PFSK-1 (cell line): ENCODE results near the gene PCSK5.

Source experiments
- FOXP2 ChIP-seq: optimal IDR thresholded peaks from 2 replicates; pipeline ENCODE3; 2011; ENCODE audit warnings: borderline replicate concordance, control low read depth, inconsistent platforms; ENCODE audit not compliant: insufficient read depth; ENCODE audit errors: extremely low read length, extremely low read depth
- POLR2AphosphoS5 ChIP-seq: IDR thresholded peaks from 2 replicates; pipeline ENCODE4 v1.6.1; 2012; ENCODE audit warnings: low read depth, mild to moderate bottlenecking, control low read depth, low read length, moderate library complexity
- SIN3A ChIP-seq: IDR thresholded peaks from 2 replicates; pipeline ENCODE4 v1.6.1; 2012; ENCODE audit warnings: mild to moderate bottlenecking, low read length, moderate library complexity, borderline replicate concordance; ENCODE audit not compliant: insufficient read depth
- TAF1 ChIP-seq: IDR thresholded peaks from 2 replicates; pipeline ENCODE4 v1.6.1; 2012; ENCODE audit warnings: low read length, control low read depth, borderline replicate concordance; ENCODE audit not compliant: insufficient read depth
- TF ChIP-seq, protein P1 (sequence below), 2 experiments: IDR thresholded peaks; 2 replicates each; pipeline versions ENCODE4 v1.6.1 to v1.8.0; 2011 to 2012; ENCODE audit warnings: low read depth in 2 of 2, low read length in 2 of 2, control low read depth in 1 of 2, inconsistent platforms in 1 of 2, mild to moderate bottlenecking in 1 of 2, moderate library complexity in 1 of 2; ENCODE audit not compliant: insufficient read depth in 1 of 2

The PCSK5 gene

DNA sequence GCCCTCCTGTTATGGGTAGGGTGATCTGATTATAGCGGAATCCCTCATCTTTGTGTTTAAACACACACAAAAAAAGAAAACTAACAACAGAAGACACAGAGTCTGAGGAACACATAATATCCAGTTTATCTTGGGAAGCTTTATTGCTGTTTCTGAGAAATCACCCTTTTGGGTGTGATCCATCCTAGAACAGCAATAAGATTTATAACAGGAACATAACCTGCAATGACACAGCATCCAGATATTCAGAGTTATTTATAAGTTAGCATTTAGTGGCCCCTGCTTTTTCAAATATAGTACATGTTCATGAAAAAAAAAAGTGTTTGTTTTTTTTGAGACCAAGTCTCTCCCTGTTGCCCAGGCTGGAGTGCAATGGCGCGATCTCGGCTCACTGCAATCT, 423.8 kb downstream of the PCSK5 start:
- TF ChIP-seq, protein P1, sequence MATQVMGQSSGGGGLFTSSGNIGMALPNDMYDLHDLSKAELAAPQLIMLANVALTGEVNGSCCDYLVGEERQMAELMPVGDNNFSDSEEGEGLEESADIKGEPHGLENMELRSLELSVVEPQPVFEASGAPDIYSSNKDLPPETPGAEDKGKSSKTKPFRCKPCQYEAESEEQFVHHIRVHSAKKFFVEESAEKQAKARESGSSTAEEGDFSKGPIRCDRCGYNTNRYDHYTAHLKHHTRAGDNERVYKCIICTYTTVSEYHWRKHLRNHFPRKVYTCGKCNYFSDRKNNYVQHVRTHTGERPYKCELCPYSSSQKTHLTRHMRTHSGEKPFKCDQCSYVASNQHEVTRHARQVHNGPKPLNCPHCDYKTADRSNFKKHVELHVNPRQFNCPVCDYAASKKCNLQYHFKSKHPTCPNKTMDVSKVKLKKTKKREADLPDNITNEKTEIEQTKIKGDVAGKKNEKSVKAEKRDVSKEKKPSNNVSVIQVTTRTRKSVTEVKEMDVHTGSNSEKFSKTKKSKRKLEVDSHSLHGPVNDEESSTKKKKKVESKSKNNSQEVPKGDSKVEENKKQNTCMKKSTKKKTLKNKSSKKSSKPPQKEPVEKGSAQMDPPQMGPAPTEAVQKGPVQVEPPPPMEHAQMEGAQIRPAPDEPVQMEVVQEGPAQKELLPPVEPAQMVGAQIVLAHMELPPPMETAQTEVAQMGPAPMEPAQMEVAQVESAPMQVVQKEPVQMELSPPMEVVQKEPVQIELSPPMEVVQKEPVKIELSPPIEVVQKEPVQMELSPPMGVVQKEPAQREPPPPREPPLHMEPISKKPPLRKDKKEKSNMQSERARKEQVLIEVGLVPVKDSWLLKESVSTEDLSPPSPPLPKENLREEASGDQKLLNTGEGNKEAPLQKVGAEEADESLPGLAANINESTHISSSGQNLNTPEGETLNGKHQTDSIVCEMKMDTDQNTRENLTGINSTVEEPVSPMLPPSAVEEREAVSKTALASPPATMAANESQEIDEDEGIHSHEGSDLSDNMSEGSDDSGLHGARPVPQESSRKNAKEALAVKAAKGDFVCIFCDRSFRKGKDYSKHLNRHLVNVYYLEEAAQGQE (IDR thresholded peaks at IDR 0.05; ENCODE audit: insufficient read depth in 1 of 2, low read depth in 2 of 2, low read length in 2 of 2) = no peak
- no peak for TF ChIP-seq POLR2AphosphoS5
- no peak for TF ChIP-seq TAF1
- no peak for TF ChIP-seq SIN3A
- TF ChIP-seq FOXP2 = no peak

DNA sequence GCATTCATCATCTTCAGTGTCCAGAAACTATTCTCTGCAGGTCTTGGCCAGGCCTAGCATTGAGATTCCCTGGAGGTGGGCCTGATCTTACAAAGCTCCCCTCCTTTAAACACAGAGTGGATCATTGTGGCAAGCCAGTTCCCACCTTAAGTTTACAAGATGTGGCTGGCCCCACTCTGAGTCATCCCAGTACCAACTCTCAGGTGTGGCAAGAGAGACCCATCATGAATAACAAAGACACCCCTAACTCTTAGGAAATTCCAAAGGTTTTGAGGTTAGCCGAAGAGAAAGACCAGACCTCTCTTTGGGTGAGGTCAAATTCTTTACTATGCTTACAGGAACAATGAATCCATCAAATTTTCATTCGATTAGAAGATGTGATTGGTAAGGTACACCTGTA, 425.6 kb downstream of the PCSK5 start:
- TF ChIP-seq TAF1 (no peak), POLR2AphosphoS5 (no peak), SIN3A (no peak), FOXP2 (no peak)
- TF ChIP-seq, protein P1 (IDR thresholded peaks at IDR 0.05; ENCODE audit: insufficient read depth in 1 of 2, low read depth in 2 of 2, low read length in 2 of 2) = no peak

DNA sequence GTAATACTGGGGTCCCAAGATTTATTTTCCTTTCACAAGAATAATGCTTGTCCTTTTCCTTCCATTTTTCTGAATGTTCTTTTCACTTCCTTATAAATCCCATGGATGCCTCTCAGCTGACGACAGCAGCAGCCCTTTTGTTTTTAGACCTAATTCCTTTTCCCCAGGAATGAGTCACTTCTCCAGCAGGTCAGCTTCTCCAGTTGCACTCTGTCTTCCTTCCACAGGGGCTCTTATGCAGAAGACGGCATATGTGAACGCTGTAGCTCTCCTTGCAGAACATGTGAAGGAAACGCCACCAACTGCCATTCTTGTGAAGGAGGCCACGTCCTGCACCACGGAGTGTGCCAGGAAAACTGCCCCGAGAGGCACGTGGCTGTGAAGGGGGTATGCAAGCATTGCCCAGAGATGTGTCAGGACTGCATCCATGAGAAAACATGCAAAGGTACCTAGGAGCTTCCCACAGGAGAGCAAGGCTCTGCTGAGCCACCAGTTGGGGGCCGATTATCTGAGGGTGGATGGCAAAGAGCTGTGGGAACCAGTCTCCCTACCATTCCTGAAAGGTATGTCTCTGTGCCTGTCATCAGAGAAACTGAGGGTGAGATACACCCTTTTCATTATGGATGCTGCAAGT, 430.8 kb downstream of the PCSK5 start:
- TF ChIP-seq FOXP2 = no peak
- no peak for TF ChIP-seq SIN3A
- no peak for TF ChIP-seq TAF1
- TF ChIP-seq, protein P1 (IDR thresholded peaks at IDR 0.05; ENCODE audit: insufficient read depth in 1 of 2, low read depth in 2 of 2, low read length in 2 of 2) = no peak
- no peak for TF ChIP-seq POLR2AphosphoS5

DNA sequence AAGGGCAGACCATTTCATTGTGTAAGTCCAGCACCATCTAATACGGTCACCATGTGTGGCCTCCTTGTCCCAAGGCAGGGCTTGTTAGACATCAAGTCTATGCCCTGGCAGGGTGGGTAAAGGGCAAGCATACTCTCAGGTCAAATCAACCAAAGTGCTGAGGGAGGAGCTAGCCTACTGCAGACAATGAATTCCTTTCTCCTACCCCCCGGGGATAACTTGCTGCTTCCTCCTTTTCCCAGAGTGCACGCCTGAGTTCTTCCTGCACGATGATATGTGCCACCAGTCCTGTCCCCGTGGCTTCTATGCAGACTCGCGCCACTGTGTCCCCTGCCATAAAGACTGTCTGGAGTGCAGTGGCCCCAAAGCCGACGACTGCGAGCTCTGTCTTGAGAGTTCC, 432.3 kb downstream of the PCSK5 start:
- no peak for TF ChIP-seq FOXP2
- TF ChIP-seq SIN3A = no peak
- no peak for TF ChIP-seq POLR2AphosphoS5
- TF ChIP-seq TAF1 = no peak
- TF ChIP-seq, protein P1 (IDR thresholded peaks at IDR 0.05; ENCODE audit: insufficient read depth in 1 of 2, low read depth in 2 of 2, low read length in 2 of 2) = no peak

DNA sequence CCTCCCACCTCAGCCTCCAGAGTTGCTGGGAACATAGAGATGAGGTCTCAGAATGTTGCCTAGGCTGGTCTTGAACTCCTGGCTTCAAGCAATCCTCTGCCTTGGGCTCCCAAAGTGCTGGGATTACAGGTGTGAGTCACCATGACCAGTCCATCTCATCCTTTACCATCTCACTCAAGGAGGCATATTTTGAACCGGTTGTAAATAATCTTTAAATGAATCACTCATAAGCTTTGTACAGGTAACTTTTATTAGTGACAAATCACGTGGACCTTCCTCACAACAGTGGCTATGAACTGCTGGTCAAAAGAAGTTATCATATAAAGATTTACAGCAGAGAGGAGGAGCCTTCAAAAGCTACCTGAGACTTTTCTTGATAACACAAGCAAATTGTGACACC, 433.0 kb downstream of the PCSK5 start:
- TF ChIP-seq SIN3A (no peak), TAF1 (no peak), FOXP2 (no peak), POLR2AphosphoS5 (no peak)
- TF ChIP-seq, protein P1 (IDR thresholded peaks at IDR 0.05; ENCODE audit: insufficient read depth in 1 of 2, low read depth in 2 of 2, low read length in 2 of 2) = no peak
